ENCODE data around the gene ELK1.

ELK1 gene

DNA sequence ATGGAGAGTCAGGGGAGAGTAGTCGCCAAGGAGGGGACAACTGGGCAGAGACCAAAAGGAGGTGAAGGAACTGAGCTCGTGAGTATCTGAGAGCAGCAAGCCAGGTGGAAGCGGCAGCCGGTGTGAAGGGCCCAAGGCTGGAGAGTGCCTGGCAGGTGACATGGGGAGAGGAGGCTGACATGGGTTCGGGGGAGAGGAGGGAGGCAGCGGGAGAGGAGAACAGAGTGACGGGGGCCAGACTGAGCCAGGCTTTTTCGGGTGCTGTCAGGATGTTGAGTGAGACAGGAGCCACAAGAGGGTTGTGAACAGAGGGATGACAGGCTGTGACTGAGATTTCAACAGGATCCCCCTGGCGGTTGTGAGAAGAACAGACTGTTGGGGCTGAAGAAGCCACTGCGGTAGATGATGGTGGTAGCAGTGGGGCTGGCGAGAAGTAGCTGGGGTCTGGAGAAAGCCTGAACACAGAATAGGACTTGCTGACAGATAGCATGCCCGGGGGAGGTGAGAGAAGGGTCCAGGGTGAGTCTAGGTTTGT is 5.7 kb downstream of the ELK1 start:
- DNase-seq, result no peak

- DNase-seq, result no peak
Observed at GRCh38 chrX:47643926-47644325, 6.4 kb downstream of the ELK1 start.

DNA sequence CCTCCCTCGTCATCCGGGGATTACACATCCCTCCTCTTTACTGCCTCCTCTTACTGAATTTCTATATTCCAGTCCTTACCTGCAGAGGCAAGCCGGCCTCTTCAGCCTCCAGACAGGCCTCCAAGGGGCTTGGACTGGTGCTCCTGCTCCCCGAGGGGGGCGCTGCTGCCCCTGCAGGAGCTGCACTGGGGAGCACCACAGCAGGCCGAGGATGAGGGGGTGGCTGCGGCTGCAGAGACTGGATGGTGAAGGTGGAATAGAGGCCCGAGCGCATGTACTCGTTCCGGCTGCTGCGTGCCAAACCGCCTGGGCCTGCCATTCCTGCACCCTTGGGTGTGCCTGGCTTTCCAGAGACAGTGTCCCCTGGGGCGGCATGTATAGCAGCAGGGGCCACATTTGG is 11.5 kb downstream of the ELK1 start:
- no peak for DNase-seq

- DNase-seq, result no peak
Observed at GRCh38 chrX:47637546-47638195, 12.7 kb downstream of the ELK1 start.

DNA sequence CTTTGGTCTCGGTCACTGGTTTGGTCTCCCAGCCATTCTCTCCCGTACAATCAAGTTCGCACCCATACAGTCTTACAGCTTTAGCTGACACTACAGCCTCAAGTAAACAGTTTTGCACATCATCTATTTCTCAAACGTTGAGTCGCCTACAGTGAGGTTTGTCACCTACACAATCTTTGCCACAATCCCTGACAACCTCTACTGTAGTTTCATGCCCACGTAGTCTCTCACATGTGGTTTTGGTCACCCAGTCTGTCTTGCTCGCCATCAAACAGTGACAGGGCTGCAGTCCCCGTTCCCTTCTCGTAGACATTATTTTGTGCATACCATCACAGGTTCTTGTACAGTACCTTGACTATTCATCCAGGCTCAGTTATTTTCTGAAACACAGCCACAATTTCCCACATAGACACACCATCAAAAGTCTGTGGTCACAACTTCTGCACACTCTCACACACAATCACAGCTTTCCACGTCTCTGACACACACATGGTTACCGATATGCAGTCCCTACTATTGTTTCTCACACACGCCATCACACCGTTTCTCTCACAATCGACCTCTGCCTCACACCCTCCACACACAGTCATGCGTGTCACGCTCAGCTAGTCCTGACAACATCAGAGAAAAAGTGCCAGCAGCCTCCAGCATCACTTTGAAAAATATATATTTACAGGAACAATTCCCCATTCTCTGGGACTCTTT is 15.3 kb downstream of the ELK1 start:
- DNase-seq, result no peak

GRCh38 chrX:47633689-47634590 is 16.4 kb downstream of the ELK1 start:
- DNase-seq, result no peak

- DNase-seq, result no peak
Observed at GRCh38 chrX:47632666-47633065, 17.7 kb downstream of the ELK1 start.

DNA sequence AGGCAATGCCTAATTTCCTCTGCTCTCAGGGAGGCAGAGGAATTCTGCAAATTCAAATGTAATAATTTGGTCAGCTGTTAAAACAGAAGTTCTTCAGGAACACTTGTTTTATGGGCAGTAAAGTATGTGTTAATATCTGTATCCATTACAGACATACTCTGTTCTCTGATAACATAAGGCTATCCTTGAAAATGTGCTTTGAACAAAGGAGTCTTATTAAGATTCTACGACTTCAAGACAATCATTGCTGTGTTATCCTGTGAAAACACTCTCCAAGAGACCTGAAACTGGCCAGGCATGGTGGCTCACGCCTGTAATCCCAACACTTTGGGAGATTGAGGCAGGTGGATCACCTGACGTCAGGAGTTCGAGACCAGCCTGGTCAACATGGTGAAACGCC is 18.7 kb downstream of the ELK1 start:
- DNase-seq, result no peak

- DNase-seq, result no peak
Observed at GRCh38 chrX:47629419-47630200, 20.8 kb downstream of the ELK1 start, which contains the start of gene CFP. Gene CFP (minus strand): TSS chrX:47629930. CDS start chrX:47629844, 86 bp downstream.

GRCh38 chrX:47628982-47629381 is 21.4 kb downstream of the ELK1 start:
- no peak for DNase-seq

- no peak for DNase-seq
Observed at GRCh38 chrX:47625365-47625764, 25.0 kb downstream of the ELK1 start.

DNA sequence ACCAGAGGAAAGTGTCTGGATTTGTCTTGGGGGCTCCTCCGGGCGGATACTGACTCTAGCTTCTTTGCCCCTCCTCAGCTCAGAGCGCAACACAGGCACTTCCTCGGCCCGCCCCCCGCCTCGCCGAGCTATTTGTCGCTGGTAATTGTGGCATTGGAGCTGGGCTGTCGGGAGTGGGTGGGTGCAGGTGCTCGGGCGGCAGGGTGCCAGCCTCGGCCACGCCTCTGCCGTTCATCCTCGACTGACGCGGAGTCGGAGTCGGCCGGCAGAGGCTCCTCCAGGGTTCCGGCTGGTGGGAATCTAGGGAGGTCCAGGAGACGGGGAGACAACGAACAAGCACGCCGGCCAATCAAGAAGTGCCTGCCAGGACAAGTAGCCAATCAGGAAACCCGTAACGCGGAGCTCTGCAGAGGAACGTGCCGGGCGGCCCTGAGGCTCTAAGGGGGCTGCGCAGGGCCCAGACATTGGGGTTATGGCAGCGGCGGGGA is 26.8 kb downstream of the ELK1 start:
- no peak for DNase-seq

GRCh38 chrX:47621851-47622250 is 28.5 kb downstream of the ELK1 start:
- DNase-seq, result no peak

DNA sequence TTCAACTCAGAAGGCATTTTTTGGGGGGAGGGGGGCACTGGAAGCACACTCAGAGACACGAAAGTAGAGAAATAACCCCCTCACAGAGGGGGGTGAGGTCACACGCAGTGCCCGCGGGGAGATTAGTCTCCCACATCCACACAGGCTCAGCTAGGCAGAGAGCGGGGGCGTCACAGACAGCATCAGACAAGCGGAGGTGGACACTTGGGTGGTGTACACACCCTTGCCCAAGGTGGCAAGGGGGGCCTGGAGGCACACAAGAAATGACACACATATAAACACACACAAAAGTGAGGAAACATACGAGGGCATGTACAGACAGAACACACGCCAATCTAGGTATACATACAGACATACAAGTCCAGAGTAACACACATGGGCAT is 30.1 kb downstream of the ELK1 start:
- no peak for DNase-seq

- DNase-seq, result peak; percentile 88
Observed at GRCh38 chrX:47619486-47620302, 30.7 kb downstream of the ELK1 start, which contains the start of gene SYN1. Gene SYN1 (minus strand): TSS chrX:47619857. CDS start chrX:47619728, 129 bp downstream.

DNA sequence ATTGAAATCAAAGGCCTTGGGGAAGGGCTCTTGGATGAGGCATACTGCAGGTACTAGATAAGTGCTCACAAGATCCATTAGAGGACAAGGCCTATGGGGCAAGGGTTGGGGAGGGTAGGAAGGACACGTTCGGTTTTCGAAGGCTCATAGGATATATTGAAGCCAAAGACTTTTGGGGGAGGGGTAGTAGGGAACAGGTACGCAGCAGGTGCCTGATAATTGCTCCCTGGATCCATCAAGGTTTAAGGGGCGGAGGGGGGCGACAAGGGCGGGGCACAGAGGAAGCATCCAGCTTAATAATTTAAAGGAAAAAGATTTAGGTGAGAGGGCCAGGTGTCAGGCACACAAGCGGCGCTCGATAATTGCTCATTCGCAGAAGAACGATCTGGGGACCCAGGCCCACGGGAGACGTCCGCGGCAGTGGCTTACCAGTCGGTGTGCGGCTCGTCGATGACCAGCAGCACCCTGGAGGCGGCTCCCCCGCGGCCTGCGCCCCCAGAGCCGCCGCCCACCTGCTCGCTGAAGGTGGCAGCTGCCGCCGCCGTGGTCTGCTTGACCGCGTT is 31.4 kb downstream of the ELK1 start:
- no peak for DNase-seq

DNA sequence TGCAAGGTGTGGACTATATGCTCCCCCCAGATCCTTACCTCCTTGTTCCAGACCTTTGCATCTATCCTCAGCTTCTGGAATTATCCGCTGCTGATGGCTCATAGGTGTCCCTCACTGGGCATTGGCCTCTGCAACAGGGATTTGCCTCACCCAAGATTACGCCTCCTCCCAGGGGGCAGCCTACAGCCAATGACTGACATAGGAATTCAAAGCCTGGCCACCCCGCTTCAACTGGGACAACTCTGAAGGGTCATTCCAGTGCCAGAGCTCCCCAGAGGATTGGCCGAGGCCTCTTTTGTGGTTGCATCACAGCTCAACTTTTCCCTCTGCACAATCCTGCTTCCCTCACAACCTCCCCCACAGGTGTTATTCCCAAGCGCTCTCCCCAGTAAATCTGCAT is 35.7 kb downstream of the ELK1 start:
- no peak for DNase-seq

DNA sequence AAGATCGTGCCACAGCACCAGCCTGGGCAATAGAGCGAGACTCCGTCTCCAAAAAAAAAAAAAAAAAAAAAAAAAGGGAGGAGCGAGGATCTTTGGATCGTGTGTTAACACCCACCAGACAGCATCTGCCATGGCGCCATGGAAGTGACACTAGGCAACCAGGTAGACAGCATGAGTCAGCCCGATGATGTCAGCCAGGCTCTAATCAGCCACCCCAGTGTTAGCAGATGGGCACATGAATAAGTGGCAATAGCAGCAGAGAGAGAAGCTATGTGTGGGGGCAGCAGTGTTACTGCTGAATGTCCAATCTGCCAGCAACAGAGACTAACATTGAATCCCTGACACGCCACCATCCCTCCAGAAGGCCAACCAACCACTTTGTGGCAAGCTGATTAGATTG is 37.3 kb downstream of the ELK1 start:
- no peak for DNase-seq

- DNase-seq, result no peak
Observed at GRCh38 chrX:47612418-47612817, 37.9 kb downstream of the ELK1 start.

DNA sequence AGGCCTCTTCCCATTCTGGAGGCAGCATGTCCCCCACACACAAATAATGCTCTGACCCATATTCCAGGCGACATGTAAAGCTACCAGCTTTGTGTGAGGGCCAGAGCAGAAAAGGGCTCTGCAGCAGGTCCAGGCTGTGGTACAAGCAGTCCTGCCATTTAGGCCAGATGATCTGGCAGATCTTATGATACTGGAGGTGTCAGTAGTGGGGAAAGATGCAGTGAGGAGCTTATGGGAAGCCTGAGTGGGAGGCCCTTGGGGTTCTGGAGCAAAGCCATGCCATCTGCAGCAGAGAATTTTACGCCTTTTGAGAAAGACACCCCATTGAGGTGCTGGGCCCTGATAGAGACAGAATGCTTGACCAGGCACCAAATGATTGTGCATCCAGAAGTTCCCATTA is 38.4 kb downstream of the ELK1 start:
- no peak for DNase-seq

DNA sequence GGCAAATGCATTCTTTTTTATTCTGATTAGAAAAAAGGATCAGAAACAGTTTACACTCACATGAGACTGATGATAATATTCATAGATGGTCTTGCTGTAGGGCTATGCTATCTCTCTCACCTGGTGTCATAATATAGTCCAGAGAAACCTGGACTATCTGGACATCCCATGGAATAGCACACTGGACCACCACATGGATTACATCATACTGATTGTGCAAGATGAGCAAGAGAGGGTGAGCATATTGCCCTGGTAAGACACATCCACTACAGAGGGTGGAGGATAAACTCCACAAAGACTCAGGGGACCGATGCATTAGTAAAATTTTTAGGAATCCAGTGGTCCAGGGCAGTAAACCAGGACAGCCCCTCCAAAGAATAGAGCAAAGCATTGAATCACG is 38.9 kb downstream of the ELK1 start:
- no peak for DNase-seq
